ENCODE results near the gene SPCS3. TPM values are rescaled to one million over a fixed set of nuclear protein-coding genes. Genes with fewer than 3 reads are reported as not detected.

Gene SPCS3
- total RNA-seq, 6 experiments from 2014 or later, result 163 to 250 (median 180) TPM

- no peak for TF ChIP-seq CTCF (IDR thresholded peaks at IDR 0.05)
- no peaks in the 10 kb centered on the region for H3K27me3 Mint-ChIP-seq (ENCODE audit: insufficient read depth)
- H3K27ac Mint-ChIP-seq, result no peak overlapping the region
- no peak overlapping the region for H3K4me3 Mint-ChIP-seq
- no peaks in the 10 kb centered on the region for H3K36me3 Mint-ChIP-seq (ENCODE audit: low read depth)
- H3K9me3 Mint-ChIP-seq, result no peaks in the 10 kb centered on the region
- H3K4me1 Mint-ChIP-seq (ENCODE audit: low read depth), result peaks cover 26% of the 10 kb centered on the region
- no peak for DNase-seq
These were observed 21.1 kb upstream of the SPCS3 start for GRCh38 chr4:176298664-176299063.

- H3K9me3 Mint-ChIP-seq, result no peaks in the 10 kb centered on the region
- DNase-seq, result no peak
- TF ChIP-seq CTCF (IDR thresholded peaks at IDR 0.05), result no peak
- H3K4me1 Mint-ChIP-seq (ENCODE audit: low read depth), result peaks cover 40% of the 10 kb centered on the region
- no peak overlapping the region for H3K27ac Mint-ChIP-seq
- H3K4me3 Mint-ChIP-seq, result no peak overlapping the region
- H3K36me3 Mint-ChIP-seq (ENCODE audit: low read depth), result no peaks in the 10 kb centered on the region
- H3K27me3 Mint-ChIP-seq (ENCODE audit: insufficient read depth), result no peaks in the 10 kb centered on the region
These were observed 19.7 kb upstream of the SPCS3 start for GRCh38 chr4:176300036-176300435.

GRCh38 chr4:176300565-176300964, 19.2 kb upstream of the SPCS3 start:
- Mint-ChIP-seq H3K27ac (no peak overlapping the region), H3K36me3 (ENCODE audit: low read depth) (no peaks in the 10 kb centered on the region), H3K27me3 (ENCODE audit: insufficient read depth) (no peaks in the 10 kb centered on the region), H3K4me3 (no peak overlapping the region), H3K9me3 (no peaks in the 10 kb centered on the region), H3K4me1 (ENCODE audit: low read depth) (peaks cover 45% of the 10 kb centered on the region)
- DNase-seq, result no peak
- TF ChIP-seq CTCF (IDR thresholded peaks at IDR 0.05), result no peak

GRCh38 chr4:176302283-176303275, 17.2 kb upstream of the SPCS3 start:
- Mint-ChIP-seq H3K36me3 (ENCODE audit: low read depth) (no peaks in the 10 kb centered on the region), H3K27ac (peak overlapping the region; percentile 42), H3K27me3 (ENCODE audit: insufficient read depth) (no peaks in the 10 kb centered on the region), H3K4me1 (ENCODE audit: low read depth) (peaks cover 50% of the 10 kb centered on the region), H3K4me3 (no peak overlapping the region), H3K9me3 (no peaks in the 10 kb centered on the region)
- peak; percentile 79 for DNase-seq
- no peak for TF ChIP-seq CTCF (IDR thresholded peaks at IDR 0.05)

GRCh38 chr4:176303938-176304337, 15.8 kb upstream of the SPCS3 start:
- no peak overlapping the region for H3K4me3 Mint-ChIP-seq

More at GRCh38 chr4:176303938-176304337, 15.8 kb upstream of the SPCS3 start:
- peaks cover 50% of the 10 kb centered on the region for H3K4me1 Mint-ChIP-seq (ENCODE audit: low read depth)
- no peaks in the 10 kb centered on the region for H3K36me3 Mint-ChIP-seq (ENCODE audit: low read depth)
- no peak for TF ChIP-seq CTCF (IDR thresholded peaks at IDR 0.05)
- no peaks in the 10 kb centered on the region for H3K9me3 Mint-ChIP-seq
- no peak for DNase-seq
- no peaks in the 10 kb centered on the region for H3K27me3 Mint-ChIP-seq (ENCODE audit: insufficient read depth)
- peak overlapping the region; percentile 10; the same call in 1 of the 2 replicates for H3K27ac Mint-ChIP-seq

Data from HFFc6 (cell line).